Brain pericyte (primary cell): Measurements from ENCODE around the gene FEV.

Experiments used
- DNase-seq: peaks from one replicate; pipeline ENCODE4 v3.0.0-alpha.2; 2012; ENCODE audit warnings: low read depth, low spot score

FEV gene

GRCh38 chr2:218985021-218985324 is at the start of gene FEV:
Gene FEV (minus strand): TSS chr2:218985184. CDS start chr2:218985075, 109 bp downstream.
- DNase-seq = no peak

DNA sequence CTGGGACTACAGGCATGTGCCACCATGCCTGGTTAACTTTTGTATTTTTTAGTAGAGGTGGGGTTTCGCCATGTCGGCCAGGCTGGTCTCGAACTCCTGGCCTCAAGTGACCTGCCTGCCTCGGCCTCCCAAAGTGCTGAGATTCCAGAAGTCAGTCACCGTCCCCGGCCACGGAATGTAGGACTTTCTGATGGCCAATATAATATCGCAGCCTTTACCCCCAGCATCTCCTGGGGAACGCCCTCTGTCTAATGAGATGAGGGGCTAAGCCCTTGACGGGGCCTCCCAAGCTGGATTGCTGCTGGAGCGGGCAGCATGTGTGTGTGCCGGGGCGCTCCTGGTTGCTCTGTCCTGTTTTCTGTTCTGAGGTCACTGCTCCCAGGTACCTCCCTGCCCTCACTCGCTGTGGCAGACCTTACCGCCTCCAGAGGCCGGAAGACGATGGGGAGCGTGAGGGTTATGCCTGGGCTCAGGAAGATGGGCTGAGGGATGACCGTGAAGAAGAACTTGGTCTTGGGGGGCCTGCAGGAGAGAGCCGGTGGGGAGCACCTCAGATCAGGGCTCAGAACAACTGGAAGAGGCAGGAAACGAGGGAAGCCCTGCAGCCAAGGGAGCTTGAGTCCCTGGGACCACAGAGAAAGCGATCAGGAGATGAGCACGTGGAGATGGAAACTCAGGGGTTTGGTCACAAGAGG is 47.2 kb upstream of the FEV start:
- DNase-seq = no peak

DNA sequence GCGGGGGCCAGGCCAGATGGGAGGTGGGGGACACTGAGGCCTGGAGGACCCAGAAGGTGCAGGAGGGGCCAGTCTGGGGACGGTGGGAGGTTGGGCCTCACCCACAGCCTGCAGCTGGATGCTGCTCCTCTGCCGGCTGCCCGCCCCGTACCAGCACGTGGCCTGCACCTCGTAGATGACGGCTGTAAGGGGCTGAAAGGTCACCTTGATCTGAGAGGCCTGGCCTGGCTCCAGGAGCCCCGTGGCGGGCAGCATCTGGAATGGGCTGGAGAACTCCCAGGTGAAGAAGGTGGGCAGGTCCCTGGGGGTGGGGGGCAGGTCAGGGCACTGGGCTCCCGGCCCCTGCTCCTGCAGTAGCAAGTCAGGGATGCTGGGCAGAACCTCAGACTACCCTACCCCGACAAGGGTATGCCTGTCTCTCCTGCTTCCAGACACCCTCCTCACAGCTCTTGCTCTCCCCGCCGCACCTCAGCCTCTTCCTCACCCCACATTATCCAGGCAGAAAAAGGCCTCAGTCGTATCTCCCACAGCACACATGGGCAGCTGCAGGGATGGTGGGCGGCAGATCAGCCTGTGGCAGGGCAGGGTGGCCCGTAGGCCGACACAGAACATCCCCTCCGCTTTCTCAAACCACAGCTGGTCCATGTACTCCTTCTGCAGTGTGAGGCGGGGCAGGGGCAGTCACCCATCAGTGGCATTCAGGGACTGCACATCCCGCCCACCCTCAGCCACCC is 46.2 kb upstream of the FEV start:
- no peak for DNase-seq

DNA sequence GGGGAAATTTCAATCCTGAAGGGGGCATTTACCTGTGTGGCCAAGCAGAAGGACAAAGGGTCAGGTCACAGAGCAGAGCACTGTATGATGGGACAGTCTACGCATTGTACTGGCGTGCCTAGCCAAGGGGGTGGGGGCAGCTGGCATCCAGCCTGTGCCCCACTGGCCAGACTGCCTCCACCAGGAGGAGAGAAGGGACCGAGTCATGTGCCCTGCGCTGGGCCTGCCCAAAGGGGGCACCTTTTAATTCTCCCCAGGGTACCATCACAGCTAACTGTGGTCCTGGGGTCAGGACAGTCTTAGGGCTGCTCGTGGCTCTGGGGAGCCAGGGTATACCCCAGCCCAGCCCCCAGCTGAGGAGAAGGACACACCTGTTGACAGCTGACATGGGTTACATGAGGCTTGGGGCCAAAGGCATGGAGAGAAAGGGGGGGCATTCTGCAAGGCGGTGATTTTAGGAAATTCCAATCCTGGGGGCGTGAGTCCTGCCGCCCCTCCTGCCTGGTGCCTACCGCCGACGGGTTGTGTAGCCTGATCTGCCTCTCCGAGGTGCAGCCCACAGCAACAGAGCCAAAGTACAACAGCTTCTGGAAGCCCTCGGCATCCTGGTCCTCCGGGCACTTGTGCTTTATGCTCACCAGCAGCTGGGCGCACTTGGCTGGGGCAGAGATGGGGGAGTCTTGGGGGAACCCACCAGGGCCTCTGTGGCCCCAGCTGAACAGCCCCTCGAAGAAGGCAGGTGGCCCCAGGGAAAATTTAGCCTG is 45.4 kb upstream of the FEV start:
- no peak for DNase-seq

GRCh38 chr2:219029829-219030165 is 44.8 kb upstream of the FEV start:
- DNase-seq = no peak

DNA sequence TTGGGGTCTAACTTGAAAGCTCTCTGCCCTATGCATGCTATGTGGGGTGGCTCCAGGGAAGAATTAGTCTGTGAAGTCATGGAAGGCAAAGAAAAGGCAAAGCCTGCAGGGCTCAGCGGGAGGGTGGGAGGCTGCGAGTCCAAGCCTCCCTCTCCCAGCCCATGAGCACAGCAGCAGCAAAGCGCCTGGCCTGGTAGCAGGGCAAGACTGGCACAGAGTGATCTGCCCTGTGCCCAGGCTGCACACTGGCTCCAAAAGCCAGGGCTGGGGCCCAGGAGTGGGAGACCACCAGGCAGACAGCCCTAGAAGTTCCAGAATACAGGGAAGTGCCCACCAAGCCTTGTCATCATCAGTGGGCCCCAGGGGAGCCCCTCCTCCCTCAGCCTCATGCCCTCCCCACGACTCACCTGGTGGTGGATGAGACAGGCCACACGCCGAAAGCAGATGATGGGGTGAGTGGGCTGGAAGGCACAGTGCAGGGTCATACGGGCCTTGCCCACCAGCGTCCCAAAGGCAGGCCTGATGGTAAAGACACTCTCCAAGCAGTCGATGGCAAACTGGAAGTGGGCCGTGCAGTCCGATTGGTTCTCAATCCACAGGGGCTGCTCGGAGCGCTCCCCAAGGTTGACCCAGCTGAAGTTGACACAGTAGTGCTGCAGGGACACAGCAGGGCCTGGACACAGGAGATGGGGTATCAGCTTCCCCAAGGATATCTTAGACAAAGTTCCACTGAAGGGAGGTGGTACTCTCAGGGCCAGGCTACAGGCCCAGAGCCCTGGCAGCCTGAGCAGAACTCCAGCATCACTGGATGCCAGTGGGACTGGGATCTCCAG is 44.2 kb upstream of the FEV start:
- DNase-seq = no peak

DNA sequence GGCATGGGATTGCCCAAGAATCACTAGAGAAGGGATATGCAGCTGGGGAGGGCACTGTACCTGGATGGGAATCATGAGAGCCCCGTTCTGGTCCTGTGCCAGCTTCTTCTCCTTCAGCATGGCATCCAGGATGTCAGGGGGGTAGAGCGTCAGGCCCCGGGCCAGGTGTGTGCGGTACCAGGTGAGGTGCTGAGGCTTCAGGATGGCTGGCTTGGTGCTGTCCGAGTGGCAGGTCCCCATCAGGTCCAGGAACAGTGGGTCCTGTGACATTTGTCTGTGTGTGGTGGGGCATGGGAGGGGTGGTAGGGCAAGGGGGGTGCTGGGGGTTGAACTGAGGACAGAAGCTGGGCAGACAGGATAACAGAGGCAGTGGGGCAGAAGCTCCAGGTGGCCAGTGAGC is 43.2 kb upstream of the FEV start:
- DNase-seq = no peak

DNA sequence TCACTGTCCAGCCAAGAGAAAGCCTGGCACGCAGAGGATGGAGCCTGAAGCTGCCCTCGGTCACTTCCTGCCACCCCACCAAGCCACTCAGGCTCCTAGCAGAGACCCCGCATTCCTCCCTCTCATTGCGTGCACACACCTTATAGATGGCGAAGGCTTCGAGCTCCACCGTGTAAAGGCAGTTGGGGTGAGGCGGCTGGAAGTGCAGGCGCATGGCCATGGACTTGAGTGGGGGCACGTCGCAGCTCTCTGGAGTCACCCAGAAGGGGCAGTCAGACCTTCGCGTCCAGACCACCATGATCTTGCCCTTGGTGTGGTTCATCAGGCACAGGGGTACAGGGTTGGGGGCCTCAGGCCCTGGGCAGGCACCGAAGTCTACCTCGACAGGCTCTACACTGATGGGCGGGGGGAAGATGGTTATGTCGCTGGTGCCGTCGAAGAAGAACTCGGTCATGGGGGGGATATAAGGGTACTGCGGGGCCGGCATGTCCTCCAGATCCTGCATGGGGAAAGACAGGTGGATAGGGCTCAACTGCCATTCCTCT is 42.6 kb upstream of the FEV start:
- DNase-seq = no peak

DNA sequence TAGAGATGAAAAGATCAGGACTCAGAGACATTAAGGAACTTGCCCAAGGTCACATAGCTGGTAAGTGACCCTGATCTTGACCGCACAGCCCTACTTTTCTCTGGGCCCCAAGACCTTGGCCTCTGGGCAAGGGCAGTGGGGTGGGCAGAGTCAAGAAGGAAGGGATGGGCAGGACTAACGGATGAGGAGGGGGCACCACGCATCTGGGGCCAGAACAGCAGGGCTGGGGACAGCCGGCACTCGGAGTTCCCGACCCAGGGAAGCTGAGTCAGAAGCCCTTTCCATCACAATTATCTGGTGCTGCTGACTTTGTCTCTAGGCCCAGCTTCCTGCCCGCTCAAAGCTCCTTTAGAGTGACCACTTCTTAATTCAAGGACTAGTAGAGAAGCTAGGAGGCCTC is 42.0 kb upstream of the FEV start:
- no peak for DNase-seq

GRCh38 chr2:219025637-219026585 is 40.9 kb upstream of the FEV start:
- DNase-seq = no peak

- no peak for DNase-seq
Measured at GRCh38 chr2:219024059-219024458, 39.1 kb upstream of the FEV start.

DNA sequence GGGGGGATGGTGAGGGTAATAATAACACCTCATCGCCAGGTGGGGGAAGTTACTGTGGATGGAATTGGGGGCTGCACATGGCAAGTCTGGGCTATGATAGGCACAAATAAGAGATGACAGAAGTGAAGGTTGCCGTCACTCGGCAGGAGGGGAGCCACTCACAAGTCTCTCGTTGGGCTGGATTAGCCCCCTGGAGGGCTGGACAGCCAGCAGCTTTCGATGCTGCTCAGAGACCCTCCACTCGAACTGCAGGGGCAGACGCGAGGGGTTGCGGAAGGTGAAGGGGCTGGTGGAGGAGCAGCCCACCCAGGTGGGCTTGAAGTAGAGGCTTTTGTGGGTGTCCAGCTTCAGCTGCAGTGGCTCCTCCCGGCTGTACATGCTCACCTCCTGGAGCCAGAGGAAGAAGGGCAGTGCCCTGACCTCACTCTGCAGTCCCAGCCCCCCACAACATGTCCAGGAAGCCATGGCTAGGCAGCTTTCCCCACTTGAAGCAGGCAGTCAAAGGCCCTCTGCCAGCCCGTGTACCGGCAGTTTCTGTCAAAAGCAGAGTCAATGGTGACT is 38.1 kb upstream of the FEV start:
- DNase-seq = no peak

DNA sequence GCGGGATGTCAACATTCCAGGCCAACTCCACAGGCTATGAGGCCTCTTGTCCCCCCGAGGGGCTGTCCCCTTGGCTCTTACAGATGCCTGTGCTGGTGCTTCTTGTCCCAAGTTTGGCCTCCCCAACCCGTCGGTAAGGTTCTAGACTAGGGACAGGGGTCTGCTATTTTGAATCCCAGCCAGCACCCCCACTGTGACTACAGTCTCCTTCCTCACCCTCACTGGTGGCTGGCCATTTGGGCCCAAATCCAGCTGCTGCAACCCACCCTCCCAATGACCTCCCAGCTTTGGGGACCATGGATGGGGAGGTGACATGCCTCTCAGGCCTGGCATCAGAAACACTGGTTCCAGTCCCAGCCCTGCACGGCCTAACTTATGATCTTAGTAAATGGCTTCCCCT is 37.6 kb upstream of the FEV start:
- no peak for DNase-seq

DNA sequence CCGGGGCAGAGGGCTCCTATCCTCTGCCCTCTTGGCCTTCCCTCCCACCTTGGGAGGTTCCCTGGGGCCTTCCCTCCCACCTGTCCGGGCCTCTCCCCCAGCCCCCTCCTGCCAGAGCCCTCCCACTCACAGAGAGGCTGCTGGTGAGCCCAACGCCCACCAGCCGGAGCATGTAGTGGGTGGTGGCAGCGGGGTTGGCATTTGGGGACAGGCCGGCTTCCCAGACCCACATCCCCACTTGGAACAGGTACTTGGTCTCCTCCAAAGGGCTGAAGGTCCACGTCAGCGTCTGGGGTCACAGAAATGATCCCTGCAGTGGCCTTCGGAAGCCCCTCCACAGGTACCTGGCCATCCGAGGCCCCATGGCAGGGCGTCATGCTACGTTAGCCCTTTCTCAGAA is 37.1 kb upstream of the FEV start:
- DNase-seq = no peak

DNA sequence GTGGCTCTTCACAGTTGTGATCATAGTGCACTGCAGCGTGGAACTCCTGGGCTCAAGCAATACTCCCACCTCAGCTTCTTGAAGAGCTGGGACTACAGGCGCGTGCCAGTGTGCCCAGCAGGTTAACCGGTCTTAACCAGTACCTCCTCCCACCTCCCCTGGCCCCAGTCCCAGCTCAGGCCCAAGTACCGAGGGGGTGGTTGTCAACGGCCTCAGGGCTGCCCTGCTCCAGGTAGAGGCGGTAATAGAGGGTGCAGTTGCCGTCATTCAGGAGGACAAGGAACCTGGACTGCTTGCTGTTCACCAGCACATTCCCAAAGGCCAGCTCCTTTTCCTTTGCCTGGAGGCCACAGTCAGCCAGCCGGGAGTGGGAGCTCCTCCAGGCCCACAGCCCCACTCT is 36.6 kb upstream of the FEV start:
- no peak for DNase-seq

GRCh38 chr2:219020604-219021365 is 35.8 kb upstream of the FEV start:
- no peak for DNase-seq

DNA sequence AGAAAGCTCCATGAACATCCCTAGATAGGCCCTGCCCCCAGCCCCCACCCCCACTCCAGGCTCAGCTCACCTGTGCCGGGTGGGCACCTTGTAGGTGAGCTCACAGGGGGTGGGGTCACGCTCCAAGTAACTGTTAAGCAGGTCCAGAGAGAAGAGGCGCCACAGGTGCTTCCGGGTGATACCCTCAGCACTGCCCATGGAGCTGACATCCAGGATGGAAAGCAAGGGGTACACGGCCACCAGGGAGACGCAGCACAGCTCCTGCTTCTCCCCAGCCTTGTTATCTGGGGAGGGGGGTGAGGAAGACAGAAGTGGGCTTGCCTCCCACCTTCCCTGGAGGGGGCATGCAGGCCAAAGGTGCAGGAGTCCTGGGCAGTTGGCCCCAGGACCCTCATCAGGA is 34.5 kb upstream of the FEV start:
- no peak for DNase-seq

DNA sequence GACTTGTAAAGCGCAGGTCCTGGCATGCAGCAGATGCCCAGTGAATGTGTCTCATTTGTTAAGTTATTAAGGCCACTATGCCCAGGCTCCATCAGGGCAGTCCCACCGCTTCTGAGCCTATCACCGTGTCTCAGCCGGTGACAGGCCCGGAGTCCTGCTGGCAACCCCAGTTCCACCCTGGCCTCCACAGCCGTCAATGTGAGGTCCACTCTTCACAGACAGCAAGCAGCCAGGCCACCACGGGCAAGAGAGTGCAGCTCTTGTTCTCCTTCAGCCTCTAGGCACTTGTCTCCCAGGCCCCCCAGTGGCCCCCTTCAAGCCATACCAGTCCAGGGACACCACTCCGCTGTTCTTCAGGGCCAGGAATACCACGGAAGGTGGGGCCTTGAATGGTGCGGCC is 33.7 kb upstream of the FEV start:
- DNase-seq = no peak

GRCh38 chr2:219018286-219018685 is 33.3 kb upstream of the FEV start:
- DNase-seq = no peak
